Stimulated activated CD4-positive, alpha-beta T cell treated with anti-CD3 and anti-CD28 coated beads, Interleukin-12 subunit alpha, Interleukin-12 subunit beta, amount 100 ng/mL, for 24 hours (primary cell): Measurements from ENCODE around the gene GALNT18.
"Not testable (repeated sequence)": the region's sequence is repeated elsewhere in the genome, so short reads cannot be mapped to it uniquely, and the experiment has no call there.

Source experiments
- DNase-seq, 2 experiments: peaks; one replicate each; pipeline ENCODE4 v3.0.0-alpha.2; 2020; ENCODE audit warnings: low read depth in 2 of 2

The GALNT18 gene

GRCh38 chr11:11389238-11389637 lies 232.6 kb downstream of the GALNT18 start:
- DNase-seq: no peak

GRCh38 chr11:11387622-11388305 lies 234.0 kb downstream of the GALNT18 start:
- DNase-seq: no peak

GRCh38 chr11:11387207-11387606 lies 234.6 kb downstream of the GALNT18 start:
- DNase-seq: no peak

GRCh38 chr11:11384829-11385228 lies 237.0 kb downstream of the GALNT18 start:
- DNase-seq: no peak

GRCh38 chr11:11383995-11384394 lies 237.8 kb downstream of the GALNT18 start:
- no peak for DNase-seq

- DNase-seq: no peak
Observed at GRCh38 chr11:11382858-11383532, 238.8 kb downstream of the GALNT18 start.

GRCh38 chr11:11381471-11382105 lies 240.2 kb downstream of the GALNT18 start:
- DNase-seq: no peak

GRCh38 chr11:11380883-11381282 lies 240.9 kb downstream of the GALNT18 start:
- DNase-seq: no peak

- no peak for DNase-seq
Observed at GRCh38 chr11:11380340-11380739, 241.5 kb downstream of the GALNT18 start.

- no peak for DNase-seq
Observed at GRCh38 chr11:11379661-11380060, 242.1 kb downstream of the GALNT18 start.

GRCh38 chr11:11378184-11378940 lies 243.4 kb downstream of the GALNT18 start:
- no peak for DNase-seq

- no peak for DNase-seq
Observed at GRCh38 chr11:11374358-11375148, 247.3 kb downstream of the GALNT18 start.

GRCh38 chr11:11373934-11374333 lies 247.9 kb downstream of the GALNT18 start:
- DNase-seq: no peak

GRCh38 chr11:11372461-11372860 lies 249.3 kb downstream of the GALNT18 start:
- no peak for DNase-seq

- no peak for DNase-seq
Observed at GRCh38 chr11:11370962-11371303, 250.9 kb downstream of the GALNT18 start.

- no peak for DNase-seq
Observed at GRCh38 chr11:11370255-11370961, 251.4 kb downstream of the GALNT18 start.

- DNase-seq: no peak
Observed at GRCh38 chr11:11366793-11367192, 255.0 kb downstream of the GALNT18 start.

GRCh38 chr11:11363674-11364073 lies 258.1 kb downstream of the GALNT18 start:
- no peak for DNase-seq

- DNase-seq: no peak
Observed at GRCh38 chr11:11359611-11360010, 262.2 kb downstream of the GALNT18 start.

GRCh38 chr11:11356842-11357241 lies 265.0 kb downstream of the GALNT18 start:
- no peak for DNase-seq

- DNase-seq: not testable (repeated sequence)
Observed at GRCh38 chr11:11352878-11353277, 268.9 kb downstream of the GALNT18 start, which contains the start of gene CSNK2A3. Gene CSNK2A3 (minus strand): TSS chr11:11353250. CDS start chr11:11353119, 131 bp downstream.
